HEK293 (cell line): ENCODE measurements around the gene IL12RB1.

Experiments used
- CTCF ChIA-PET: fragments of 350-600 bp; formaldehyde crosslinking; extraction: SDS; loops from one replicate; lab custom pipeline; 2021; ENCODE audit warnings: antibody characterized with exemption; lab: Yijun Ruan, JAX
- POLR2A ChIA-PET: fragments of 300-600 bp; formaldehyde crosslinking; extraction: SDS; loops from one replicate; lab custom pipeline; 2020; ENCODE audit warnings: antibody characterized with exemption, inconsistent platforms; lab: Yijun Ruan, JAX
- H3K27ac ChIP-seq: fragments of 200-500 bp; sonication (Bioruptor generic); 2 replicates; pipeline ENCODE4 v1.5.1; 2014; ENCODE audit warnings: low read depth, low read length, control low read depth, inconsistent platforms; ENCODE audit errors: extremely low read depth
- H3K36me3 ChIP-seq, 2 experiments: fragments of 200-500 bp in 1 of 2; sonication (Bioruptor generic) in 1 of 2; 1 replicate in 1 of 2; 2 replicates in 1 of 2; pipeline ENCODE4 v1.5.1; 2014 to 2017; ENCODE audit warnings: inconsistent platforms in 2 of 2, low read length in 2 of 2; ENCODE audit not compliant: control insufficient read depth in 2 of 2, insufficient read depth in 1 of 2
- H3K4me1 ChIP-seq: fragments of 200-500 bp; sonication (Bioruptor generic); 2 replicates; pipeline ENCODE4 v1.5.1; 2014; ENCODE audit warnings: mild to moderate bottlenecking, low read length, inconsistent platforms; ENCODE audit not compliant: control insufficient read depth, insufficient read depth
- H3K4me3 ChIP-seq: 2 replicates; pipeline ENCODE4 v1.5.1; 2011; ENCODE audit warnings: low read depth, mild to moderate bottlenecking, control low read depth, low read length, moderate library complexity
- H3K9me3 ChIP-seq: fragments of 200-500 bp; sonication (Bioruptor generic); 2 replicates; pipeline ENCODE4 v1.5.1; 2014; ENCODE audit warnings: low read depth, low read length, inconsistent platforms; ENCODE audit not compliant: control insufficient read depth, insufficient read depth
- GLIS2 ChIP-seq: fragments of 450-650 bp; formaldehyde crosslinking; IDR thresholded peaks from 2 replicates; pipeline ENCODE4 v1.5.1; 2016; ENCODE audit warnings: missing biosample characterization, missing genetic modification characterization
- ZBTB21 ChIP-seq: fragments of 450-650 bp; formaldehyde crosslinking; IDR thresholded peaks from 2 replicates; pipeline ENCODE4 v1.5.1; 2017; ENCODE audit warnings: missing biosample characterization, missing genetic modification characterization
- ZNF2 ChIP-seq: fragments of 450-650 bp; formaldehyde crosslinking; IDR thresholded peaks from 2 replicates; pipeline ENCODE4 v1.5.1; 2016; ENCODE audit warnings: missing biosample characterization, missing genetic modification characterization
- ZNF221 ChIP-seq: fragments of 450-650 bp; formaldehyde crosslinking; IDR thresholded peaks from 2 replicates; pipeline ENCODE4 v1.5.1; 2017; ENCODE audit warnings: missing biosample characterization, missing genetic modification characterization, borderline replicate concordance
- ZNF354C ChIP-seq: fragments of 450-650 bp; formaldehyde crosslinking; IDR thresholded peaks from 2 replicates; pipeline ENCODE4 v1.5.1; 2016; ENCODE audit warnings: missing biosample characterization, missing genetic modification characterization, low read depth, borderline replicate concordance
- ZNF366 ChIP-seq: fragments of 450-650 bp; formaldehyde crosslinking; conservative IDR thresholded peaks from 2 replicates; pipeline ENCODE4 v1.5.1; 2016; ENCODE audit warnings: missing biosample characterization, missing genetic modification characterization
- ZNF610 ChIP-seq: fragments of 450-650 bp; formaldehyde crosslinking; IDR thresholded peaks from 2 replicates; pipeline ENCODE4 v1.5.1; 2016; ENCODE audit warnings: missing biosample characterization, missing genetic modification characterization, borderline replicate concordance
- ZNF658 ChIP-seq: fragments of 450-650 bp; formaldehyde crosslinking; IDR thresholded peaks from 2 replicates; pipeline ENCODE4; 2016; ENCODE audit warnings: missing biosample characterization, missing genetic modification characterization
- TF ChIP-seq, protein P1 (sequence below): fragments of 450-650 bp; formaldehyde crosslinking; IDR thresholded peaks from 2 replicates; pipeline ENCODE4 v1.5.1; 2016; ENCODE audit warnings: missing biosample characterization, missing genetic modification characterization
- TF ChIP-seq, protein P2 (sequence below): fragments of 450-650 bp; formaldehyde crosslinking; IDR thresholded peaks from 2 replicates; pipeline ENCODE4 v1.5.1; 2016; ENCODE audit warnings: missing biosample characterization, missing genetic modification characterization
- TF ChIP-seq, protein P3 (sequence below): fragments of 450-650 bp; formaldehyde crosslinking; IDR thresholded peaks from 2 replicates; pipeline ENCODE4 v1.5.1; 2017; ENCODE audit warnings: missing biosample characterization, mild to moderate bottlenecking, missing genetic modification characterization, moderate library complexity
- TF ChIP-seq, protein P4 (sequence below): fragments of 450-650 bp; IDR thresholded peaks from 2 replicates; pipeline ENCODE4 v1.5.1; 2018; ENCODE audit warnings: missing biosample characterization, mild to moderate bottlenecking, missing genetic modification characterization
- TF ChIP-seq, protein P5 (sequence below): fragments of 450-650 bp; formaldehyde crosslinking; IDR thresholded peaks from 2 replicates; pipeline ENCODE4 v1.5.1; 2016; ENCODE audit warnings: missing biosample characterization, missing genetic modification characterization
- TF ChIP-seq, protein P6 (sequence below): fragments of 450-650 bp; formaldehyde crosslinking; IDR thresholded peaks from 2 replicates; pipeline ENCODE4 v1.5.1; 2016; ENCODE audit warnings: missing biosample characterization, missing genetic modification characterization, borderline replicate concordance
- TF ChIP-seq, protein P7 (sequence below): fragments of 450-650 bp; formaldehyde crosslinking; conservative IDR thresholded peaks from 2 replicates; pipeline ENCODE4 v1.5.1; 2016; ENCODE audit warnings: low read depth, missing biosample characterization, missing genetic modification characterization
- TF ChIP-seq, protein P8 (sequence below): fragments of 450-650 bp; formaldehyde crosslinking; IDR thresholded peaks from 2 replicates; pipeline ENCODE4 v1.5.1; 2016; ENCODE audit warnings: missing biosample characterization, missing genetic modification characterization

IL12RB1 gene

DNA sequence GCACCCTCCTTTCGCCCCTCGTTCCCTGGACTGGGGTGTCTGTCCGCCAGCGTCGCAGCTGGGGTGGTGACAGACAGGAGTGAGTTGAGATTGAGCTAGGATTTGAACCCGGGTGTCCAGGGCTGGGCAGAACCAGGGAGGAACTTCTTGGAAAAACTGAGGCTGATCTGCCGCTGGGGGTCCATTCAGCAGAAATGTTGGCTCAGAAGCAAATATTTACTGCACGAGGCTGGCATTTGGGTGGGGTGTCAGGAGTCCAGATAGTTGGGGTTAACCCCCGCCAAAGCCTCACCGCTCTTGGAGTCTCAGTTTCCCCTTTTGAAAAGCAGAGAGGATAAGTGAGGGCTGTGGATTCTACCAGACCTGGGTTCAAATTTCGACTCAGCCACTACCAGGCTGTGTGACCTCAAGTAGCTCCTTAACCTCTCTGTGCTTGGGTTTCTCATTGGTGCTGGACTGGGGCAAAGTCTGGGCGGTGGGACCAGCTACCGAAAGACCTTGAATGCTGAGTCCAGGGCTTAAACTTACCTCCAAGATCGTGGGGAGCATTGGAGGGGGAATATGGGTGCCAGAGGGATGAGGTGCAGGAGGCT, 31.8 kb upstream of the IL12RB1 start (continued):
- TF ChIP-seq, protein P1, sequence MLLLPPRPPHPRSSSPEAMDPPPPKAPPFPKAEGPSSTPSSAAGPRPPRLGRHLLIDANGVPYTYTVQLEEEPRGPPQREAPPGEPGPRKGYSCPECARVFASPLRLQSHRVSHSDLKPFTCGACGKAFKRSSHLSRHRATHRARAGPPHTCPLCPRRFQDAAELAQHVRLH (tag by site-specific recombination): 0 out of 2 replicates have a peak, but pooled peaks have one; percentile 69
- TF ChIP-seq ZBTB21: no peak

DNA sequence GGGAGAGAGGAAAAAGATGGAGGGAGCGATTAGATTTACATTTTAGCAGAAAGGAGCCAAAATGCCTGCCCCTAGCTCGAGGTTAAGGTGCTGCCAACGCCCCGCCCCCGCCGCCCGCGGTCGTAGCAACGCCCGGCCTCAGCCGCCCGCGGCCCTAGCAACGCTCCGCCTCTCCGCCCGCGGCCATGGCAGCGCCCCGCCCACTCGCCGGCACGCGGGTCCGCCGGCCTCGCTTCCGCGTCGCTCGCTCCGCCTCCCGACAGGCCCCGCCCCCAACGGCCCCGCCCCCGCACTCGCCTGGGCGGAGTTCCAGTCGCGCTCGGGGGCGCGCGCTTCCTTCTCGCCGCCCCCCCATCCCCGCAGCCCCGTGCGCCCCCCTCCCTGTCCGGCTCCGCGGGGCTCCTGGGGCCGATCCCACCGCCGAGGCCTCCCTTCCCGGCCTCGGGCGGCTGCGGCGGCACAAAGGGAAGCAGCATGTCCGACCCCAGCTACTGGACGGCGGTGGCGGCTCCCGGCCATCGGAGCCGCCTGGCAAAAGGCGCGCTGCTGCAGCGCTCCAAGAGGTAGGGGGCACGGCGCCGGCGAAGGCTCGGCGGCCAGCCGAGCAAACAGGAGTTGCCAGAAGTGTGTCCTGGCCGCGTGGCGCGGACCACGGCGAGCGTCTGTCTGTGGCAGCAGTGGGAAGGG, 31.1 kb upstream of the IL12RB1 start:
- POLR2A ChIA-PET: interaction anchor here (1.0 to 1.7 kb wide), 2 partner anchors 34 to 164 kb away, joined by 3 to 7 read pairs; partner anchors contain the start of gene PIK3R2
- H3K36me3 ChIP-seq: peaks cover 0 to 7% of the 10 kb centered on the region in 2 experiments; a peak in 1 of 3 replicates
- CTCF ChIA-PET: interaction anchor here (0.6 to 1.3 kb wide), 3 partner anchors 33 to 475 kb away, joined by 3 to 5 read pairs (median 4); no protein-coding TSS in a partner anchor
- no peak overlapping the region for H3K27ac ChIP-seq
- no peaks in the 10 kb centered on the region for H3K9me3 ChIP-seq
- H3K4me1 ChIP-seq: no peaks in the 10 kb centered on the region
- H3K4me3 ChIP-seq: peak overlapping the region; percentile 53
- TF ChIP-seq ZNF221 (tag by site-specific recombination) (no peak), ZNF658 (tag by site-specific recombination) (no peak), ZNF354C (tag by site-specific recombination) (no peak), ZNF2 (tag by site-specific recombination) (no peak), ZNF366 (tag by site-specific recombination) (no peak), GLIS2 (tag by site-specific recombination) (peak; percentile 66), ZNF610 (tag by site-specific recombination) (no peak)
- TF ChIP-seq, protein P2, sequence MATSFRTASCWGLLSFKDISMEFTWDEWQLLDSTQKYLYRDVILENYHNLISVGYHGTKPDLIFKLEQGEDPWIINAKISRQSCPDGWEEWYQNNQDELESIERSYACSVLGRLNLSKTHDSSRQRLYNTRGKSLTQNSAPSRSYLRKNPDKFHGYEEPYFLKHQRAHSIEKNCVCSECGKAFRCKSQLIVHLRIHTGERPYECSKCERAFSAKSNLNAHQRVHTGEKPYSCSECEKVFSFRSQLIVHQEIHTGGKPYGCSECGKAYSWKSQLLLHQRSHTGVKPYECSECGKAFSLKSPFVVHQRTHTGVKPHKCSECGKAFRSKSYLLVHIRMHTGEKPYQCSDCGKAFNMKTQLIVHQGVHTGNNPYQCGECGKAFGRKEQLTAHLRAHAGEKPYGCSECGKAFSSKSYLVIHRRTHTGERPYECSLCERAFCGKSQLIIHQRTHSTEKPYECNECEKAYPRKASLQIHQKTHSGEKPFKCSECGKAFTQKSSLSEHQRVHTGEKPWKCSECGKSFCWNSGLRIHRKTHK: no peak
- TF ChIP-seq, protein P3, sequence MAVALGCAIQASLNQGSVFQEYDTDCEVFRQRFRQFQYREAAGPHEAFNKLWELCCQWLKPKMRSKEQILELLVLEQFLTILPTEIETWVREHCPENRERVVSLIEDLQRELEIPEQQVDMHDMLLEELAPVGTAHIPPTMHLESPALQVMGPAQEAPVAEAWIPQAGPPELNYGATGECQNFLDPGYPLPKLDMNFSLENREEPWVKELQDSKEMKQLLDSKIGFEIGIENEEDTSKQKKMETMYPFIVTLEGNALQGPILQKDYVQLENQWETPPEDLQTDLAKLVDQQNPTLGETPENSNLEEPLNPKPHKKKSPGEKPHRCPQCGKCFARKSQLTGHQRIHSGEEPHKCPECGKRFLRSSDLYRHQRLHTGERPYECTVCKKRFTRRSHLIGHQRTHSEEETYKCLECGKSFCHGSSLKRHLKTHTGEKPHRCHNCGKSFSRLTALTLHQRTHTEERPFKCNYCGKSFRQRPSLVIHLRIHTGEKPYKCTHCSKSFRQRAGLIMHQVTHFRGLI (tag by site-specific recombination): no peak
- TF ChIP-seq, protein P4, sequence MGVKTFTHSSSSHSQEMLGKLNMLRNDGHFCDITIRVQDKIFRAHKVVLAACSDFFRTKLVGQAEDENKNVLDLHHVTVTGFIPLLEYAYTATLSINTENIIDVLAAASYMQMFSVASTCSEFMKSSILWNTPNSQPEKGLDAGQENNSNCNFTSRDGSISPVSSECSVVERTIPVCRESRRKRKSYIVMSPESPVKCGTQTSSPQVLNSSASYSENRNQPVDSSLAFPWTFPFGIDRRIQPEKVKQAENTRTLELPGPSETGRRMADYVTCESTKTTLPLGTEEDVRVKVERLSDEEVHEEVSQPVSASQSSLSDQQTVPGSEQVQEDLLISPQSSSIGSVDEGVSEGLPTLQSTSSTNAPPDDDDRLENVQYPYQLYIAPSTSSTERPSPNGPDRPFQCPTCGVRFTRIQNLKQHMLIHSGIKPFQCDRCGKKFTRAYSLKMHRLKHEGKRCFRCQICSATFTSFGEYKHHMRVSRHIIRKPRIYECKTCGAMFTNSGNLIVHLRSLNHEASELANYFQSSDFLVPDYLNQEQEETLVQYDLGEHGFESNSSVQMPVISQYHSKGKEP (tag by site-specific recombination): no peak
- TF ChIP-seq, protein P5, sequence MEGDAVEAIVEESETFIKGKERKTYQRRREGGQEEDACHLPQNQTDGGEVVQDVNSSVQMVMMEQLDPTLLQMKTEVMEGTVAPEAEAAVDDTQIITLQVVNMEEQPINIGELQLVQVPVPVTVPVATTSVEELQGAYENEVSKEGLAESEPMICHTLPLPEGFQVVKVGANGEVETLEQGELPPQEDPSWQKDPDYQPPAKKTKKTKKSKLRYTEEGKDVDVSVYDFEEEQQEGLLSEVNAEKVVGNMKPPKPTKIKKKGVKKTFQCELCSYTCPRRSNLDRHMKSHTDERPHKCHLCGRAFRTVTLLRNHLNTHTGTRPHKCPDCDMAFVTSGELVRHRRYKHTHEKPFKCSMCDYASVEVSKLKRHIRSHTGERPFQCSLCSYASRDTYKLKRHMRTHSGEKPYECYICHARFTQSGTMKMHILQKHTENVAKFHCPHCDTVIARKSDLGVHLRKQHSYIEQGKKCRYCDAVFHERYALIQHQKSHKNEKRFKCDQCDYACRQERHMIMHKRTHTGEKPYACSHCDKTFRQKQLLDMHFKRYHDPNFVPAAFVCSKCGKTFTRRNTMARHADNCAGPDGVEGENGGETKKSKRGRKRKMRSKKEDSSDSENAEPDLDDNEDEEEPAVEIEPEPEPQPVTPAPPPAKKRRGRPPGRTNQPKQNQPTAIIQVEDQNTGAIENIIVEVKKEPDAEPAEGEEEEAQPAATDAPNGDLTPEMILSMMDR (tag by site-specific recombination): peak; percentile 75
- TF ChIP-seq, protein P6, sequence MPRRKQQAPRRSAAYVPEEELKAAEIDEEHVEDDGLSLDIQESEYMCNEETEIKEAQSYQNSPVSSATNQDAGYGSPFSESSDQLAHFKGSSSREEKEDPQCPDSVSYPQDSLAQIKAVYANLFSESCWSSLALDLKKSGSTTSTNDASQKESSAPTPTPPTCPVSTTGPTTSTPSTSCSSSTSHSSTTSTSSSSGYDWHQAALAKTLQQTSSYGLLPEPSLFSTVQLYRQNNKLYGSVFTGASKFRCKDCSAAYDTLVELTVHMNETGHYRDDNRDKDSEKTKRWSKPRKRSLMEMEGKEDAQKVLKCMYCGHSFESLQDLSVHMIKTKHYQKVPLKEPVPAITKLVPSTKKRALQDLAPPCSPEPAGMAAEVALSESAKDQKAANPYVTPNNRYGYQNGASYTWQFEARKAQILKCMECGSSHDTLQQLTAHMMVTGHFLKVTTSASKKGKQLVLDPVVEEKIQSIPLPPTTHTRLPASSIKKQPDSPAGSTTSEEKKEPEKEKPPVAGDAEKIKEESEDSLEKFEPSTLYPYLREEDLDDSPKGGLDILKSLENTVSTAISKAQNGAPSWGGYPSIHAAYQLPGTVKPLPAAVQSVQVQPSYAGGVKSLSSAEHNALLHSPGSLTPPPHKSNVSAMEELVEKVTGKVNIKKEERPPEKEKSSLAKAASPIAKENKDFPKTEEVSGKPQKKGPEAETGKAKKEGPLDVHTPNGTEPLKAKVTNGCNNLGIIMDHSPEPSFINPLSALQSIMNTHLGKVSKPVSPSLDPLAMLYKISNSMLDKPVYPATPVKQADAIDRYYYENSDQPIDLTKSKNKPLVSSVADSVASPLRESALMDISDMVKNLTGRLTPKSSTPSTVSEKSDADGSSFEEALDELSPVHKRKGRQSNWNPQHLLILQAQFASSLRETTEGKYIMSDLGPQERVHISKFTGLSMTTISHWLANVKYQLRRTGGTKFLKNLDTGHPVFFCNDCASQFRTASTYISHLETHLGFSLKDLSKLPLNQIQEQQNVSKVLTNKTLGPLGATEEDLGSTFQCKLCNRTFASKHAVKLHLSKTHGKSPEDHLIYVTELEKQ (tag by site-specific recombination): no peak
- TF ChIP-seq, protein P7, sequence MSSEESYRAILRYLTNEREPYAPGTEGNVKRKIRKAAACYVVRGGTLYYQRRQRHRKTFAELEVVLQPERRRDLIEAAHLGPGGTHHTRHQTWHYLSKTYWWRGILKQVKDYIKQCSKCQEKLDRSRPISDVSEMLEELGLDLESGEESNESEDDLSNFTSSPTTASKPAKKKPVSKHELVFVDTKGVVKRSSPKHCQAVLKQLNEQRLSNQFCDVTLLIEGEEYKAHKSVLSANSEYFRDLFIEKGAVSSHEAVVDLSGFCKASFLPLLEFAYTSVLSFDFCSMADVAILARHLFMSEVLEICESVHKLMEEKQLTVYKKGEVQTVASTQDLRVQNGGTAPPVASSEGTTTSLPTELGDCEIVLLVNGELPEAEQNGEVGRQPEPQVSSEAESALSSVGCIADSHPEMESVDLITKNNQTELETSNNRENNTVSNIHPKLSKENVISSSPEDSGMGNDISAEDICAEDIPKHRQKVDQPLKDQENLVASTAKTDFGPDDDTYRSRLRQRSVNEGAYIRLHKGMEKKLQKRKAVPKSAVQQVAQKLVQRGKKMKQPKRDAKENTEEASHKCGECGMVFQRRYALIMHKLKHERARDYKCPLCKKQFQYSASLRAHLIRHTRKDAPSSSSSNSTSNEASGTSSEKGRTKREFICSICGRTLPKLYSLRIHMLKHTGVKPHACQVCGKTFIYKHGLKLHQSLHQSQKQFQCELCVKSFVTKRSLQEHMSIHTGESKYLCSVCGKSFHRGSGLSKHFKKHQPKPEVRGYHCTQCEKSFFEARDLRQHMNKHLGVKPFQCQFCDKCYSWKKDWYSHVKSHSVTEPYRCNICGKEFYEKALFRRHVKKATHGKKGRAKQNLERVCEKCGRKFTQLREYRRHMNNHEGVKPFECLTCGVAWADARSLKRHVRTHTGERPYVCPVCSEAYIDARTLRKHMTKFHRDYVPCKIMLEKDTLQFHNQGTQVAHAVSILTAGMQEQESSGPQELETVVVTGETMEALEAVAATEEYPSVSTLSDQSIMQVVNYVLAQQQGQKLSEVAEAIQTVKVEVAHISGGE (tag by site-specific recombination): no peak
- TF ChIP-seq, protein P8, sequence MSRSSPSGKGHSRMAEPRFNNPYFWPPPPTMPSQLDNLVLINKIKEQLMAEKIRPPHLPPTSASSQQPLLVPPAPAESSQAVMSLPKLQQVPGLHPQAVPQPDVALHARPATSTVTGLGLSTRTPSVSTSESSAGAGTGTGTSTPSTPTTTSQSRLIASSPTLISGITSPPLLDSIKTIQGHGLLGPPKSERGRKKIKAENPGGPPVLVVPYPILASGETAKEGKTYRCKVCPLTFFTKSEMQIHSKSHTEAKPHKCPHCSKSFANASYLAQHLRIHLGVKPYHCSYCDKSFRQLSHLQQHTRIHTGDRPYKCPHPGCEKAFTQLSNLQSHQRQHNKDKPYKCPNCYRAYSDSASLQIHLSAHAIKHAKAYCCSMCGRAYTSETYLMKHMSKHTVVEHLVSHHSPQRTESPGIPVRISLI: no peak
